Memory B cell (primary cell): ENCODE data around the gene RANBP17.

Experiments used
- ATAC-seq: fragments of 150-1000 bp; cut with Tn5 transposase; 2 replicates; pipeline ENCODE4 v1.10.0; 2021; ENCODE audit warnings: low read depth, mild to moderate bottlenecking, moderate library complexity
- DNase-seq, 2 donors: peaks; one replicate each; pipeline ENCODE4 v3.0.0; 2022; ENCODE audit warnings: low spot score in 2 of 2
- H3K27ac Mint-ChIP-seq: one replicate; pipeline ENCODE4 v1.8.0; 2022; ENCODE audit warnings: mild to moderate bottlenecking, moderate library complexity, mixed read lengths
- H3K27me3 Mint-ChIP-seq: one replicate; pipeline ENCODE4 v1.8.0; 2022; ENCODE audit warnings: mixed read lengths
- H3K36me3 Mint-ChIP-seq: one replicate; pipeline ENCODE4 v1.8.0; 2022; ENCODE audit warnings: mild to moderate bottlenecking, mixed read lengths
- H3K4me1 Mint-ChIP-seq: one replicate; pipeline ENCODE4 v1.8.0; 2022; ENCODE audit warnings: mixed read lengths
- H3K4me3 Mint-ChIP-seq: one replicate; pipeline ENCODE4 v1.8.0; 2022; ENCODE audit warnings: mild to moderate bottlenecking, moderate library complexity, mixed read lengths
- H3K9me3 Mint-ChIP-seq: one replicate; pipeline ENCODE4 v1.8.0; 2022; ENCODE audit warnings: mixed read lengths

Gene RANBP17

DNA sequence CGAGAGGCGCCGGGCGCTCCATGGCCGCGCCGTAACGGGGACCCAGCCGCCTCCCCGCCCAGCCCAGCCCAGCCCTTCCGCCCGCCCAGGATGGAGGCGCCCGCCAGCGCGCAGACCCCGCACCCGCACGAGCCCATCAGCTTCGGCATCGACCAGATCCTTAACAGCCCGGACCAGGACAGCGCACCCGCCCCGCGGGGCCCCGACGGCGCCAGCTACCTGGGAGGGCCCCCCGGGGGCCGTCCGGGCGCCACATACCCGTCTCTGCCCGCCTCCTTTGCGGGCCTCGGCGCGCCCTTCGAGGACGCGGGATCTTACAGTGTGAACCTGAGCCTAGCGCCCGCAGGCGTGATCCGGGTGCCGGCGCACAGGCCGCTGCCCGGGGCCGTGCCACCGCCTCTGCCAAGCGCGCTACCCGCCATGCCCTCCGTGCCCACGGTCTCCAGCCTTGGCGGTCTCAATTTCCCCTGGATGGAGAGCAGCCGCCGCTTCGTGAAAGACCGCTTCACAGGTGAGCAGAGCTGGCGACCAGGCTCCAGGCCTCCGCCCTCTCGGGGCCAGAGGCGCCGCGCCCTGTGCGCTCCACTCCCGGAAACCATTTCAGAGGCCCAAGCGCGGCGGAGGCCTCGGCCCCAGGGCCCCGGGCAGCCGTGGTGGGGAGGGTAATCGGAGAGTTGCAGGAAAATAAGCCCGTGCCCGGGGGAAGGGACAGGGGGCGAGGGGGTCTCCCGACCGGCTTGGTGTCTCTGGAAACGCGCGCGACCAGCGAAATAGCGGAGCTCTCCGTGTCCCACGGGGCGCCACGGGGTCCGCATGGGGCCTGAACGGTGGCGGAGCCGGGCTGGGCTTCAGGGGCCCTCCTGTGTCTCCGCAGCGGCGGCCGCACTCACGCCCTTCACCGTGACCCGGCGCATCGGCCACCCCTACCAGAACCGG is 447.7 kb downstream of the RANBP17 start:
- Mint-ChIP-seq H3K9me3 (peaks cover 3% of the 10 kb centered on the region), H3K4me3 (no peak overlapping the region), H3K27me3 (peaks cover 23% of the 10 kb centered on the region), H3K36me3 (peaks cover 4% of the 10 kb centered on the region), H3K4me1 (peaks cover 11% of the 10 kb centered on the region), H3K27ac (no peak overlapping the region)
- no peak for ATAC-seq
- DNase-seq: no peak

DNA sequence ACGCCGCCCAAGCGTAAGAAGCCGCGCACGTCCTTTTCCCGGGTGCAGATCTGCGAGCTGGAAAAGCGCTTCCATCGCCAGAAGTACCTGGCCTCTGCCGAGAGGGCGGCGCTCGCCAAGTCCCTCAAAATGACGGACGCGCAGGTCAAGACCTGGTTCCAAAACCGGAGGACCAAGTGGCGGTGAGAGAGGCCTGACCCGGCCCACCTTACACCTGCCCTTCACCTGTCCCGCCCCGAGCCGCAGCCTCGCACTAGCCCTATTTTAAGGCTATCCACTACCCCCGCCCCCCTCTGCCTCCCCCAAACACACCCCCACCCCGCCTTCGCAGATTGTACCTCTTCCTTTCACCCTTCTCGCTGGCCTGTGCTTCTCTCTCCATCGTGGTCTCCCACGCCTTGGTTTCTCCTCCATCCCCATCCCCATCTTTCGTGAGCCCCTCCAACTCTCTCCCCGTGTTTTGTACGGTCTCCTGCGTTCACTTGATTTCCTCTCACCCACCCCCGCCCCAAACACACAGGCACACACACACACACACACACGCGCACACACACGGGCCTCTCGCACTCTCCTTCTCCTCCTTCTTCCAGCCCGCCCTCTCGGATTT is 448.5 kb downstream of the RANBP17 start:
- Mint-ChIP-seq H3K4me1 (peaks cover 11% of the 10 kb centered on the region), H3K4me3 (no peak overlapping the region), H3K27ac (peak overlapping the region; percentile 72), H3K9me3 (peaks cover 3% of the 10 kb centered on the region), H3K36me3 (peaks cover 4% of the 10 kb centered on the region), H3K27me3 (peaks cover 25% of the 10 kb centered on the region)
- no peak for DNase-seq
- no peak for ATAC-seq

DNA sequence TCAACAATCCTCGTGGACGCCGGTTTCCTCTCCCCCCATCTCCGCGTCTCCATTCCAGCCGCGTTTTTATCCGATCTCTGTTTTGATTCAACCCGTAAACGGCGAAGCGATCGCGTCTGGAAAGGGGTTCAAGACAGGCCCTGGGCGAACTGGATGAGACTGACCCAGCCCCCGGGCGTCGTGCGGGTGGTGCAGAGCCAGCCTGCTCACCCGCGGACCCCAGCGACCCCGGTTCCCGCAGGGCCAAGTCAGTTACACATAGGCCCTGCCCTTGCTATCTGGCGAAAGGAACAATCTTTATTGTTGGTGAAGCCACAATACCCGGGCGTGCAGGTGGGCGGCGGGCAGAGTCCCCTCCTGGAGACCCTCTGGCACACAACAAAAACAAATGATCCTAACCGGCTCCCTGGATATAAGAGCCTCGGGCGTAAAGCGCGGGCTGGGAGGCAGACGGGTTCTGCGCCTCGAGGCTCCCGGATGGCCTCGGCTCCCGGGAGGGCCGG is 449.1 kb downstream of the RANBP17 start:
- DNase-seq (no peak), ATAC-seq (no peak)
- Mint-ChIP-seq H3K4me3 (no peak overlapping the region), H3K4me1 (peaks cover 11% of the 10 kb centered on the region), H3K27ac (peak overlapping the region; percentile 72), H3K36me3 (peaks cover 4% of the 10 kb centered on the region), H3K27me3 (peaks cover 26% of the 10 kb centered on the region), H3K9me3 (peaks cover 3% of the 10 kb centered on the region)

DNA sequence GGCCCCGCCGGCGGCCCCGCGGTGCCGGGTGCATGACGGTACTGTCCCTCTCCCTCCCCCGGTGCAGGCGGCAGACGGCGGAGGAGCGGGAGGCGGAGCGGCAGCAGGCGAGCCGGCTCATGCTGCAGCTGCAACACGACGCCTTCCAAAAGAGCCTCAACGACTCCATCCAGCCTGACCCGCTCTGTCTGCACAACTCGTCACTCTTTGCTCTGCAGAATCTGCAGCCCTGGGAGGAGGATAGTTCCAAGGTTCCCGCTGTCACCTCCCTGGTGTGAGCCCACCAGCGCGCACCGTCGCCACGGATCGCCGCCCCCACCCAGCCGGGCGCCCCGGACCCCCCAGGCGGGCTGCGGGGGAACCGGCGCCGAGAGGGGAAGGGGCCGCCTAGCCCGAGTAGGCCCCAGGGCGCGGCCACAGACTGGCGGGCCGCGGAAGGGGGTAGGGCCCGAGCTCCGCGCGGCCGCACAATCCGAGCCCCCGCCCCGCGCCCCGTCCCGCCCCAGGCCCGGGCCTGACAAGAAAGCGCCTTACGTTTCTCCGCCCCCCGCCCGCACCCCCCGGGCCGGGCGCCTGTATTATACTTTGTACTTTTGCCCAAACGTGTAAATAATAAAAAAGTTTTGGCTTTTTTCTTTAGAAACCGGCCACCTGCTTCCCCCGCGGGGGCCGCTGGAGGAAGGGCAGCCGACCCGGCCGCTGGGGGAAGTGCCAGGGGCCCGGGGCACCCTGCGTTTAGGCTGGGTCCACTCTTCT is 449.7 kb downstream of the RANBP17 start:
- Mint-ChIP-seq H3K9me3 (peaks cover 3% of the 10 kb centered on the region), H3K4me1 (peaks cover 11% of the 10 kb centered on the region), H3K27me3 (peaks cover 25% of the 10 kb centered on the region), H3K27ac (no peak overlapping the region), H3K36me3 (peaks cover 4% of the 10 kb centered on the region), H3K4me3 (no peak overlapping the region)
- ATAC-seq (no peak), DNase-seq (no peak)

- peaks cover 4% of the 10 kb centered on the region for H3K36me3 Mint-ChIP-seq
- H3K27me3 Mint-ChIP-seq: peaks cover 27% of the 10 kb centered on the region
- peaks cover 3% of the 10 kb centered on the region for H3K9me3 Mint-ChIP-seq
- H3K4me3 Mint-ChIP-seq: peak overlapping the region; percentile 22
- H3K27ac Mint-ChIP-seq: peak overlapping the region; percentile 16
- no peak for ATAC-seq
- H3K4me1 Mint-ChIP-seq: peaks cover 11% of the 10 kb centered on the region
- DNase-seq: no peak
Measured at GRCh38 chr5:171312129-171312974, 450.5 kb downstream of the RANBP17 start.

- Mint-ChIP-seq H3K4me3 (no peak overlapping the region), H3K4me1 (peaks cover 11% of the 10 kb centered on the region), H3K9me3 (peaks cover 3% of the 10 kb centered on the region), H3K36me3 (peaks cover 4% of the 10 kb centered on the region), H3K27ac (peak overlapping the region; percentile 16), H3K27me3 (peaks cover 28% of the 10 kb centered on the region)
- DNase-seq (no peak), ATAC-seq (no peak)
Measured at GRCh38 chr5:171313481-171314206, 451.8 kb downstream of the RANBP17 start.

DNA sequence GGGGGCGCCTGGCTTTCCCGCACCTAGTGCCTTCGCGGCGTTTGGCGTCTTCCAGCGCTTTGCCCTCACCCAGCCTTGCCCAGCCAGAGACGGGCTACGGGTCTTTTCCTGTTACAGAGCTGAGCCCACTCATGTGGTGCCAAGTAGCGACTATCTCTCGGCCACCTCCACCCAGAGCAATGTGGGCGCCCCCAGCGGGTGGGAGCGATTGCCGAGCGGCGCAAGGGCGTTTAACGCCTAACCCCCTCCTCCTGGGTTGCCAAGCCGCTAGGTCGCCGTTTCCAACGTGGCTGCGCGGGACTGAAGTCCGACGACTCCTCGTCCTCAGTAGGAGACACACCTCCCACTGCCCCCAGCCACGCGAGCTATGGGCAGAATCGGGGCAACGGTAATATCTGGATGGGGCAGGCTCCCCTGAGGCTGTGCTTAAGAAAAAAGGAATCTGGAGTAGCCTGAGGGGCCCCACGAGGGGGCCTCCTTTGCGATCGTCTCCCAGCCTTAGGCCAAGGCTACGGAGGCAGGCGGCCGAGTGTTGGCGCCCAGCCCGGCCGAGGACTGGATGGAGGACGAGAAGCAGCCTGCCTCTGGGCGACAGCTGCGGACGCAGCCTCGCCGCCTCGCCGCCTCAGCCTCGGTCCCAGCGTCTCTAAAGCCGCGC is 453.0 kb downstream of the RANBP17 start:
- Mint-ChIP-seq H3K27ac (no peak overlapping the region), H3K36me3 (peaks cover 4% of the 10 kb centered on the region), H3K27me3 (peaks cover 31% of the 10 kb centered on the region), H3K4me3 (no peak overlapping the region), H3K4me1 (peaks cover 11% of the 10 kb centered on the region), H3K9me3 (peaks cover 3% of the 10 kb centered on the region)
- ATAC-seq (no peak), DNase-seq (no peak)

GRCh38 chr5:171315386-171315891 is 453.6 kb downstream of the RANBP17 start:
- Mint-ChIP-seq H3K36me3 (peaks cover 3% of the 10 kb centered on the region), H3K4me3 (no peak overlapping the region), H3K9me3 (peaks cover 3% of the 10 kb centered on the region)

GRCh38 chr5:171315925-171316257 is 454.1 kb downstream of the RANBP17 start:
- no peak for DNase-seq
- Mint-ChIP-seq H3K27me3 (peaks cover 28% of the 10 kb centered on the region), H3K4me1 (peaks cover 6% of the 10 kb centered on the region), H3K4me3 (no peak overlapping the region), H3K9me3 (peaks cover 3% of the 10 kb centered on the region), H3K36me3 (no peaks in the 10 kb centered on the region), H3K27ac (no peak overlapping the region)
- ATAC-seq: no peak

More at GRCh38 chr5:171315386-171315891, 453.6 kb downstream of the RANBP17 start:
- H3K27ac Mint-ChIP-seq: no peak overlapping the region
- H3K27me3 Mint-ChIP-seq: peaks cover 32% of the 10 kb centered on the region
- H3K4me1 Mint-ChIP-seq: peaks cover 10% of the 10 kb centered on the region
- DNase-seq: no peak
- ATAC-seq: no peak

GRCh38 chr5:171316258-171317121 is 454.7 kb downstream of the RANBP17 start:
- H3K4me3 Mint-ChIP-seq: no peak overlapping the region
- H3K4me1 Mint-ChIP-seq: peaks cover 6% of the 10 kb centered on the region

GRCh38 chr5:171317230-171317629 is 455.4 kb downstream of the RANBP17 start:
- ATAC-seq (no peak), DNase-seq (no peak)
- Mint-ChIP-seq H3K36me3 (no peaks in the 10 kb centered on the region), H3K27ac (no peak overlapping the region), H3K27me3 (peaks cover 30% of the 10 kb centered on the region), H3K4me3 (no peak overlapping the region), H3K4me1 (peaks cover 6% of the 10 kb centered on the region), H3K9me3 (peaks cover 3% of the 10 kb centered on the region)

More at GRCh38 chr5:171316258-171317121, 454.7 kb downstream of the RANBP17 start:
- ATAC-seq: no peak
- no peak for DNase-seq
- H3K27me3 Mint-ChIP-seq: peaks cover 28% of the 10 kb centered on the region
- H3K9me3 Mint-ChIP-seq: peaks cover 3% of the 10 kb centered on the region
- H3K27ac Mint-ChIP-seq: no peak overlapping the region
- no peaks in the 10 kb centered on the region for H3K36me3 Mint-ChIP-seq
